ENCODE results near the gene TMIGD1. TPM values are rescaled to one million over a fixed set of nuclear protein-coding genes. Genes with fewer than 3 reads are reported as not detected.

The TMIGD1 gene
- total and polyA plus RNA-seq, 2 of the 13 experiments (the other 11 are each of a cell fraction or from before 2014, with no cell fraction given), result not detected

GRCh38 chr17:30378241-30378824 is 44.5 kb upstream of the TMIGD1 start (continued):
- TF ChIP-seq, protein P1, sequence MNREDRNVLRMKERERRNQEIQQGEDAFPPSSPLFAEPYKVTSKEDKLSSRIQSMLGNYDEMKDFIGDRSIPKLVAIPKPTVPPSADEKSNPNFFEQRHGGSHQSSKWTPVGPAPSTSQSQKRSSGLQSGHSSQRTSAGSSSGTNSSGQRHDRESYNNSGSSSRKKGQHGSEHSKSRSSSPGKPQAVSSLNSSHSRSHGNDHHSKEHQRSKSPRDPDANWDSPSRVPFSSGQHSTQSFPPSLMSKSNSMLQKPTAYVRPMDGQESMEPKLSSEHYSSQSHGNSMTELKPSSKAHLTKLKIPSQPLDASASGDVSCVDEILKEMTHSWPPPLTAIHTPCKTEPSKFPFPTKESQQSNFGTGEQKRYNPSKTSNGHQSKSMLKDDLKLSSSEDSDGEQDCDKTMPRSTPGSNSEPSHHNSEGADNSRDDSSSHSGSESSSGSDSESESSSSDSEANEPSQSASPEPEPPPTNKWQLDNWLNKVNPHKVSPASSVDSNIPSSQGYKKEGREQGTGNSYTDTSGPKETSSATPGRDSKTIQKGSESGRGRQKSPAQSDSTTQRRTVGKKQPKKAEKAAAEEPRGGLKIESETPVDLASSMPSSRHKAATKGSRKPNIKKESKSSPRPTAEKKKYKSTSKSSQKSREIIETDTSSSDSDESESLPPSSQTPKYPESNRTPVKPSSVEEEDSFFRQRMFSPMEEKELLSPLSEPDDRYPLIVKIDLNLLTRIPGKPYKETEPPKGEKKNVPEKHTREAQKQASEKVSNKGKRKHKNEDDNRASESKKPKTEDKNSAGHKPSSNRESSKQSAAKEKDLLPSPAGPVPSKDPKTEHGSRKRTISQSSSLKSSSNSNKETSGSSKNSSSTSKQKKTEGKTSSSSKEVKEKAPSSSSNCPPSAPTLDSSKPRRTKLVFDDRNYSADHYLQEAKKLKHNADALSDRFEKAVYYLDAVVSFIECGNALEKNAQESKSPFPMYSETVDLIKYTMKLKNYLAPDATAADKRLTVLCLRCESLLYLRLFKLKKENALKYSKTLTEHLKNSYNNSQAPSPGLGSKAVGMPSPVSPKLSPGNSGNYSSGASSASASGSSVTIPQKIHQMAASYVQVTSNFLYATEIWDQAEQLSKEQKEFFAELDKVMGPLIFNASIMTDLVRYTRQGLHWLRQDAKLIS (CRISPR knock-in tag; IDR thresholded peaks at IDR 0.05), result peak; percentile 47; the same call in 1 of the 2 replicates
- TF ChIP-seq ZBTB40 (IDR thresholded peaks at IDR 0.05) (no peak), ZBTB40 (CRISPR knock-in tag; IDR thresholded peaks at IDR 0.05) (peak; percentile 80; the same call in 1 of the 2 replicates), ZNF20 (CRISPR knock-in tag; IDR thresholded peaks at IDR 0.05) (no peak), KLF6 (CRISPR knock-in tag; IDR thresholded peaks at IDR 0.05) (no peak; the same call in 1 of the 2 replicates), NR2F1 (CRISPR knock-in tag; IDR thresholded peaks at IDR 0.05) (no peak), RAD21 (CRISPR knock-in tag; IDR thresholded peaks at IDR 0.05) (0 out of 2 replicates have a peak, but pooled peaks have one; percentile 8), MTERF4 (CRISPR knock-in tag; IDR thresholded peaks at IDR 0.05) (peak; percentile 28; the same call in 1 of the 2 replicates)
- TF ChIP-seq, protein P2, sequence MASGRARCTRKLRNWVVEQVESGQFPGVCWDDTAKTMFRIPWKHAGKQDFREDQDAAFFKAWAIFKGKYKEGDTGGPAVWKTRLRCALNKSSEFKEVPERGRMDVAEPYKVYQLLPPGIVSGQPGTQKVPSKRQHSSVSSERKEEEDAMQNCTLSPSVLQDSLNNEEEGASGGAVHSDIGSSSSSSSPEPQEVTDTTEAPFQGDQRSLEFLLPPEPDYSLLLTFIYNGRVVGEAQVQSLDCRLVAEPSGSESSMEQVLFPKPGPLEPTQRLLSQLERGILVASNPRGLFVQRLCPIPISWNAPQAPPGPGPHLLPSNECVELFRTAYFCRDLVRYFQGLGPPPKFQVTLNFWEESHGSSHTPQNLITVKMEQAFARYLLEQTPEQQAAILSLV (CRISPR knock-in tag; IDR thresholded peaks at IDR 0.05; ENCODE audit: borderline replicate concordance), result peak; percentile 59
- TF ChIP-seq, protein P3, sequence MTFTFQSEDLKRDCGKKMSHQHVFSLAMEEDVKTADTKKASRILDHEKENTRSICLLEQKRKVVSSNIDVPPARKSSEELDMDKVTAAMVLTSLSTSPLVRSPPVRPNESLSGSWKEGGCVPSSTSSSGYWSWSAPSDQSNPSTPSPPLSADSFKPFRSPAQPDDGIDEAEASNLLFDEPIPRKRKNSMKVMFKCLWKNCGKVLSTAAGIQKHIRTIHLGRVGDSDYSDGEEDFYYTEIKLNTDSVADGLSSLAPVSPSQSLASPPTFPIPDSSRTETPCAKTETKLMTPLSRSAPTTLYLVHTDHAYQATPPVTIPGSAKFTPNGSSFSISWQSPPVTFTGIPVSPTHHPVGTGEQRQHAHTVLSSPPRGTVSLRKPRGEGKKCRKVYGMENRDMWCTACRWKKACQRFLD (CRISPR knock-in tag; IDR thresholded peaks at IDR 0.05; ENCODE audit: borderline replicate concordance), result 0 out of 2 replicates have a peak, but pooled peaks have one; percentile 51
